ENCODE data around the gene TMEM72. TPM values are rescaled to one million over a fixed set of nuclear protein-coding genes. Genes with fewer than 3 reads are reported as not detected.

Gene TMEM72
- total and polyA plus RNA-seq, 2 donors (not counting 1 experiment from before 2014, with no cell fraction given) = not detected

DNA sequence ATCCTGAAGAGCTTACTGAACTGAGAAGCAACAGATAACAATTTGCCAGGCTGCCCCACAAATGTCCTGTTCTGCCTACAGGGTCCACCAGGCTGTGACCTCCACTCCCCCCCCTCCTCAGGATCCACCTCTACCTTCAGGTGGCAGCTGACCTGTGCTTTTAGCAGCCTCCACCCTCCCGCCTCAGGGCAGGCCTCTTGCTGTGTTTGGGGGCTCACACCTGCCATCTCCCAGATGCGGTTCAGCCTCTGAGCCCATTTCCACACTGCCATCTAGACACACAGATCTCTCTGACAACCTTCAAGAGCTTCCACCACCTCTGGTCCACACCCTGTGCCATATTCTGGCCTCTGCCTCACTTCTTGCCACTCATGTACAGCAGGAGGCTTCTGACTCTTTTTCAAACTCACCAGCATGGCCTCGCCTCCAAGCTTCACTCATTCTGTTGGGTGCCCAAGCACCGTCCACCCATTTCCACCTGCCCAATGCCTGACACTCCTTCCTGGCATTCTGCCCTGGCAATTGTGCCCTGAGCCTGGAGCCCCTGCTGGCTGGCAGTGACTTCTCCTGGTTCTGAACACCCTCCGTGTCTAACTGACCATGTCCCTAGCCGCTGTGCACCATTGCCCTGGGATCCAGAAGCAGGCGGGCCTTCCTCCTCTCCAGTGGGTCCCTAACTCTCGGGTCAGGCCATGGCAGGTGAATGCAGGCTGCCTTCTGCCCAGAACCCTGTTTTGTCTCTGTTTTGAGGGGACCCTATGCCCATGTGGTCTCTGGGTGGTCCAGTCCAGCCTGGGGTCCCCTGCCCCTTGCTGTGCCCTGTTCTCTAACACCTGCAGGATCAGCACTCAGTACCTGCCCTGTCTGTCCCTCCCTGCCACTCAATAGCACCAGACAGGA lies 18.5 kb downstream of the TMEM72 start:
- no peaks in the 10 kb centered on the region for H3K4me1 Mint-ChIP-seq
- DNase-seq (no peak), ATAC-seq (ENCODE audit: low read depth) (no peak)
- no peaks in the 10 kb centered on the region for H3K9me3 ChIP-seq (ENCODE audit: control extremely low read depth in 1 of 3, control insufficient read depth in 2 of 3, insufficient read depth in 1 of 3, low read length in 2 of 3)
- H3K27me3 Mint-ChIP-seq = no peaks in the 10 kb centered on the region
- H3K9me3 Mint-ChIP-seq (ENCODE audit: insufficient read depth) = no peaks in the 10 kb centered on the region
- H3K9ac ChIP-seq (ENCODE audit: low read length) = no peak overlapping the region
- no peaks in the 10 kb centered on the region for H3K36me3 ChIP-seq (replicated peaks in 1 of 2; ENCODE audit: control extremely low read depth in 1 of 2, control insufficient read depth in 1 of 2, extremely low read depth in 1 of 2, insufficient read depth in 2 of 2, low read length in 1 of 2)
- no peak overlapping the region for H3K27ac ChIP-seq (ENCODE audit: low read length in 2 of 2)
- ChIA-PET CTCF (interaction anchor here (6.4 kb wide), 1 partner anchor 50 kb away, joined by 93 read pairs; the partner anchor contains the start of gene DEPP1), POLR2A (interaction anchor here (0.6 kb wide), 1 partner anchor 46 kb away, joined by 3 read pairs; no protein-coding TSS in a partner anchor)
- TF ChIP-seq EZH2 (IDR thresholded peaks at IDR 0.05; ENCODE audit: borderline replicate concordance, insufficient read depth, low read depth, low read length, poor library complexity, severe bottlenecking) = no peak
- TF ChIP-seq, protein P1, sequence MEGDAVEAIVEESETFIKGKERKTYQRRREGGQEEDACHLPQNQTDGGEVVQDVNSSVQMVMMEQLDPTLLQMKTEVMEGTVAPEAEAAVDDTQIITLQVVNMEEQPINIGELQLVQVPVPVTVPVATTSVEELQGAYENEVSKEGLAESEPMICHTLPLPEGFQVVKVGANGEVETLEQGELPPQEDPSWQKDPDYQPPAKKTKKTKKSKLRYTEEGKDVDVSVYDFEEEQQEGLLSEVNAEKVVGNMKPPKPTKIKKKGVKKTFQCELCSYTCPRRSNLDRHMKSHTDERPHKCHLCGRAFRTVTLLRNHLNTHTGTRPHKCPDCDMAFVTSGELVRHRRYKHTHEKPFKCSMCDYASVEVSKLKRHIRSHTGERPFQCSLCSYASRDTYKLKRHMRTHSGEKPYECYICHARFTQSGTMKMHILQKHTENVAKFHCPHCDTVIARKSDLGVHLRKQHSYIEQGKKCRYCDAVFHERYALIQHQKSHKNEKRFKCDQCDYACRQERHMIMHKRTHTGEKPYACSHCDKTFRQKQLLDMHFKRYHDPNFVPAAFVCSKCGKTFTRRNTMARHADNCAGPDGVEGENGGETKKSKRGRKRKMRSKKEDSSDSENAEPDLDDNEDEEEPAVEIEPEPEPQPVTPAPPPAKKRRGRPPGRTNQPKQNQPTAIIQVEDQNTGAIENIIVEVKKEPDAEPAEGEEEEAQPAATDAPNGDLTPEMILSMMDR (IDR thresholded peaks at IDR 0.05) = no peak
- H4K20me1 ChIP-seq (ENCODE audit: control insufficient read depth, insufficient read depth, low read length, poor library complexity, severe bottlenecking) = no peaks in the 10 kb centered on the region
- H3K4me3 Mint-ChIP-seq = no peak overlapping the region
- no peaks in the 10 kb centered on the region for H3K79me2 ChIP-seq (ENCODE audit: control insufficient read depth, insufficient read depth, low read length)
- intact Hi-C loops (cut with micrococcal nuclease) = no loop called here
- H2AFZ ChIP-seq (ENCODE audit: insufficient read depth, low read depth, low read length, poor library complexity, severe bottlenecking) = no peak overlapping the region
- no peak overlapping the region for H3K4me3 ChIP-seq (ENCODE audit: control extremely low read depth in 1 of 5, extremely low read depth in 1 of 5, insufficient read depth in 1 of 5, low read depth in 2 of 5, low read length in 4 of 5)
- H3K27me3 ChIP-seq (replicated peaks in 1 of 4; ENCODE audit: control extremely low read depth in 1 of 4, control insufficient read depth in 3 of 4, insufficient read depth in 4 of 4, low read length in 3 of 4) = no peaks in the 10 kb centered on the region
- H3K4me1 ChIP-seq (ENCODE audit: control insufficient read depth in 2 of 2, insufficient read depth in 2 of 2, low read length in 2 of 2) = peaks cover 0 to 5% of the 10 kb centered on the region in 2 donors
- no peak overlapping the region for H3K27ac Mint-ChIP-seq
- H3K4me2 ChIP-seq (replicated peaks; ENCODE audit: low read depth, low read length, poor library complexity, severe bottlenecking) = no peak overlapping the region
- 96% methylated on average over 7 of the region's 8 CpGs for WGBS (ENCODE audit: insufficient coverage)

Data from B cell (primary cell).